HG02970 (cell line): ENCODE measurements around the gene GLIPR2.
A peak's percentile ranks its signal among the peaks of the same experiment; 100 is the strongest.
"Not testable (repeated sequence)": the region's sequence is repeated elsewhere in the genome, so short reads cannot be mapped to it uniquely, and the experiment has no call there.

ENCODE experiments used
- ATAC-seq: cut with Tn5 transposase; IDR thresholded peaks from one replicate; pipeline ENCODE4 v1.9.1; 2021; ENCODE audit warnings: mild to moderate bottlenecking, moderate library complexity, moderate number of reproducible peaks; ENCODE audit not compliant: unreplicated experiment, low FRiP score

Gene GLIPR2

GRCh38 chr9:36160126-36160525, 23.6 kb downstream of the GLIPR2 start:
- ATAC-seq: not testable (repeated sequence)

GRCh38 chr9:36161187-36161586, 24.7 kb downstream of the GLIPR2 start:
- no peak for ATAC-seq

GRCh38 chr9:36162211-36162738, 25.7 kb downstream of the GLIPR2 start:
- ATAC-seq: no peak

- ATAC-seq: no peak
These were observed 26.7 kb downstream of the GLIPR2 start for GRCh38 chr9:36163049-36163785.

- ATAC-seq: no peak
These were observed 27.2 kb downstream of the GLIPR2 start for GRCh38 chr9:36163786-36164170.

GRCh38 chr9:36164372-36164771, 27.8 kb downstream of the GLIPR2 start:
- no peak for ATAC-seq

- ATAC-seq: no peak
These were observed 28.5 kb downstream of the GLIPR2 start for GRCh38 chr9:36164989-36165388.

- ATAC-seq: no peak
These were observed 29.3 kb downstream of the GLIPR2 start for GRCh38 chr9:36165826-36166167.

- peak; percentile 67 for ATAC-seq
These were observed 29.8 kb downstream of the GLIPR2 start for GRCh38 chr9:36166168-36166927.

GRCh38 chr9:36169166-36169565, 32.6 kb downstream of the GLIPR2 start, which contains the start of gene CCIN:
Gene CCIN, plus strand, starts transcription at chr9:36169388. Its CDS starts 115 bp downstream, at chr9:36169503.
- ATAC-seq: no peak

- ATAC-seq: no peak
These were observed 33.2 kb downstream of the GLIPR2 start for GRCh38 chr9:36169708-36170107.

- no peak for ATAC-seq
These were observed 34.0 kb downstream of the GLIPR2 start for GRCh38 chr9:36170531-36170930.

- ATAC-seq: no peak
These were observed 37.3 kb downstream of the GLIPR2 start for GRCh38 chr9:36173861-36174260.

- no peak for ATAC-seq
These were observed 37.7 kb downstream of the GLIPR2 start for GRCh38 chr9:36174271-36174670.

GRCh38 chr9:36174731-36175130, 38.2 kb downstream of the GLIPR2 start:
- ATAC-seq: no peak

- ATAC-seq: not testable (repeated sequence)
These were observed 38.7 kb downstream of the GLIPR2 start for GRCh38 chr9:36175209-36175608.

- not testable (repeated sequence) for ATAC-seq
These were observed 40.0 kb downstream of the GLIPR2 start for GRCh38 chr9:36176496-36176895.

- ATAC-seq: no peak
These were observed 41.0 kb downstream of the GLIPR2 start for GRCh38 chr9:36177571-36177970.

- not testable (repeated sequence) for ATAC-seq
These were observed 43.7 kb downstream of the GLIPR2 start for GRCh38 chr9:36180243-36180642.

GRCh38 chr9:36187414-36187813, 50.9 kb downstream of the GLIPR2 start:
- ATAC-seq: no peak

GRCh38 chr9:36188212-36188611, 51.7 kb downstream of the GLIPR2 start:
- ATAC-seq: no peak

GRCh38 chr9:36189976-36190375, 53.4 kb downstream of the GLIPR2 start:
- ATAC-seq: no peak
